Nephron progenitor cell (in vitro differentiated cells): ENCODE measurements around the gene IL22RA1.

Experiments
- DNase-seq: peaks from one replicate; pipeline ENCODE4 v3.0.0; 2021
- H3K27ac Mint-ChIP-seq: 2 replicates; pipeline ENCODE4 v1.8.0; 2021; ENCODE audit warnings: mild to moderate bottlenecking, moderate library complexity, mixed read lengths
- H3K27me3 Mint-ChIP-seq: 2 replicates; pipeline ENCODE4 v1.8.0; 2021; ENCODE audit warnings: mild to moderate bottlenecking, low read depth, mixed read lengths; ENCODE audit not compliant: poor library complexity
- H3K36me3 Mint-ChIP-seq: 2 replicates; pipeline ENCODE4 v1.8.0; 2021; ENCODE audit warnings: low read depth, mixed read lengths
- H3K4me1 Mint-ChIP-seq: 2 replicates; pipeline ENCODE4 v1.8.0; 2021; ENCODE audit warnings: mixed read lengths
- H3K4me3 Mint-ChIP-seq: 2 replicates; pipeline ENCODE4 v1.8.0; 2021; ENCODE audit warnings: mild to moderate bottlenecking, moderate library complexity, mixed read lengths
- H3K9me3 Mint-ChIP-seq: 2 replicates; pipeline ENCODE4 v1.8.0; 2021; ENCODE audit warnings: mild to moderate bottlenecking, moderate library complexity, mixed read lengths
- TF ChIP-seq, protein P1 (sequence below): fragments of 200-600 bp; sonication (generic); IDR thresholded peaks from 2 replicates; pipeline ENCODE4 v1.5.0; 2021; ENCODE audit warnings: antibody characterized with exemption

The IL22RA1 gene

DNA sequence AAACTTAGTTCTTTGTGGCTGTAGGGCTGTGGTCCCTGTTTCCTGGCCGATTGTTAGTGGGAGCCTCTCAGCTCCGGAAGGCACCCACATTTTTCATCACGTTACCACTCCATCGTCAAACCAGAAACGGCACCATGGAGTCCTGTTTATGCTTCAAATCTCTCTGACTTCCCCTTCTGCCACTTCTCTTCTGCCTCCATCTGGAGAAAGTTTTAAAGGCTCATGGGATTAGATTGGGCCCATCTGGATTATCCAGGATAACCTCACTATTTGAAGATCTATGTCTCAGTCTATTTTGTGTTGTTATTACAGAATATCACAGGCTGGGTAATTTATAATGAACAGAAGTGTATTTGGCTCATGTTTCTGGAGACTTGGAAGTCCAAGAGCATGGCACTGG lies 19.3 kb upstream of the IL22RA1 start:
- DNase-seq: no peak
- H3K36me3 Mint-ChIP-seq: peaks cover 20% of the 10 kb centered on the region
- H3K4me3 Mint-ChIP-seq: no peak overlapping the region
- TF ChIP-seq, protein P1, sequence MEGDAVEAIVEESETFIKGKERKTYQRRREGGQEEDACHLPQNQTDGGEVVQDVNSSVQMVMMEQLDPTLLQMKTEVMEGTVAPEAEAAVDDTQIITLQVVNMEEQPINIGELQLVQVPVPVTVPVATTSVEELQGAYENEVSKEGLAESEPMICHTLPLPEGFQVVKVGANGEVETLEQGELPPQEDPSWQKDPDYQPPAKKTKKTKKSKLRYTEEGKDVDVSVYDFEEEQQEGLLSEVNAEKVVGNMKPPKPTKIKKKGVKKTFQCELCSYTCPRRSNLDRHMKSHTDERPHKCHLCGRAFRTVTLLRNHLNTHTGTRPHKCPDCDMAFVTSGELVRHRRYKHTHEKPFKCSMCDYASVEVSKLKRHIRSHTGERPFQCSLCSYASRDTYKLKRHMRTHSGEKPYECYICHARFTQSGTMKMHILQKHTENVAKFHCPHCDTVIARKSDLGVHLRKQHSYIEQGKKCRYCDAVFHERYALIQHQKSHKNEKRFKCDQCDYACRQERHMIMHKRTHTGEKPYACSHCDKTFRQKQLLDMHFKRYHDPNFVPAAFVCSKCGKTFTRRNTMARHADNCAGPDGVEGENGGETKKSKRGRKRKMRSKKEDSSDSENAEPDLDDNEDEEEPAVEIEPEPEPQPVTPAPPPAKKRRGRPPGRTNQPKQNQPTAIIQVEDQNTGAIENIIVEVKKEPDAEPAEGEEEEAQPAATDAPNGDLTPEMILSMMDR: no peak
- no peak overlapping the region for H3K27ac Mint-ChIP-seq
- H3K9me3 Mint-ChIP-seq: no peaks in the 10 kb centered on the region
- H3K27me3 Mint-ChIP-seq: peaks cover 8% of the 10 kb centered on the region
- no peaks in the 10 kb centered on the region for H3K4me1 Mint-ChIP-seq

DNA sequence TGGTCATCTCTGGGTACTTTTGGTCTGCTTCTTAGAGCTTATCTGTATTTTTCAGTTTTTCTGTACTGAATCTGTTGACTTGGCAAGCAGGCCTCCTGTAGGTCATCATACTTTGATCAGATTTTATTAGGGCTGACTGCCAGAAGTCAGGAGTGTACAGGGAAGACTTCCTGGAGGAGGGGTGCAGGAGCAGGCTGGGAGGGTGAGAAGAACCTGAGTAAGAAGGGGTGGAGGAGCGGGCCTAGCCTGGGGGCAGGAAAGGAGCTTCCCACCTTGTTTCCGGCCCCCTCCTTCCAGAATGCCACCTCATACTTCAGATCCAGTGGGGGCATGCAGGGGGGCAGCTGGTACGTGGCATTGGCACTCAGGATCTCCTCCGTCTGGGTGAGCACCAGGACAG lies 18.3 kb upstream of the IL22RA1 start:
- peaks cover 19% of the 10 kb centered on the region for H3K36me3 Mint-ChIP-seq
- no peaks in the 10 kb centered on the region for H3K9me3 Mint-ChIP-seq
- H3K27me3 Mint-ChIP-seq: peaks cover 8% of the 10 kb centered on the region
- H3K4me3 Mint-ChIP-seq: no peak overlapping the region
- H3K4me1 Mint-ChIP-seq: no peaks in the 10 kb centered on the region
- no peak for DNase-seq
- TF ChIP-seq, protein P1: no peak
- H3K27ac Mint-ChIP-seq: no peak overlapping the region

DNA sequence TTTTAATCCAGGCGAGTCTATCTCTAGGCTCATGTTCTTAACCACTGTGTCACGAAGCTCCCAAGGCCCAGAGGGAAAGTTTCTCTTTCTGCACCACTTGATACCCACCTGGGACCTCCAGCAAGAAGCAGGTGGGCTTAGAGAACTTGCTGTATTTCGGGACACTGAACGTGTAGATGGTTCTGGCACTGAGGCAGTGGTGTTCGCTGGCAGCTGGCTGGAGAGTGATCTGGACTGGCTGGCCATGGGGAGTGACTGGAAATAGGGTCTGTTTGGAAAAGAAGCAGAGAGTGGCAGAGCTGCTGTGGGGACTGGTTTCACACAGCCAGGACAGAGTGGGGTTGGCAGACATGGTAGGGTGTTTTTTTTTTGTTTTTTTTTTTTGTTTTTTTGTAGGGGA lies 16.4 kb upstream of the IL22RA1 start:
- Mint-ChIP-seq H3K36me3 (peaks cover 5% of the 10 kb centered on the region), H3K4me3 (no peak overlapping the region), H3K9me3 (no peaks in the 10 kb centered on the region), H3K27ac (no peak overlapping the region), H3K27me3 (peaks cover 2% of the 10 kb centered on the region), H3K4me1 (peaks cover 7% of the 10 kb centered on the region)
- DNase-seq: no peak
- TF ChIP-seq, protein P1: no peak

DNA sequence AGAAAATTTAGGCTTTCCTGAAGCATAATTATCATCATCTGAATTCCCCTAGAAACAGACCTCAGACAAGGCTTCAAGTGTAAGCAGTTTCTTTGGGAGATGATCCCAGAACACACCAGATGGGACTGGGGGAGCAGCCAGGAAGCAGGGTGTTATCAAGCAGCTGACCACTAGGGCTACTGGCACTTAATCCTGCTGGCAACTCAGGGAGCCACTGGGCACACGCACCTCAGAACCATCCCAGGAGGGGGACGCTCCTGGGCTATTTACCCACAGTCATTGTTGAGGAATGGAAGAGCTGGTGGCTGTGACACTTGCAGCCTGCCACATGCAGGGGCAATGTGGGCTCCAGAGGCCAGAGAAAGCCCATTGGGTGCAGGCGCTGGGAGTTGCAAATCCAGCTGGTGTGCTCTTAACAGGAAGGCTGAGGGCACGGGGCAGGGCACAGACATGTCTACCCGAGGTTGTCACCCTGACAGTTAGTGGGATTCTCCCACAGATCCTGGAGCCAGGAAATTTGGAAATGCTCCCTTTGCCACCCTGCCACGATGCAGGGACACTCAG lies 15.1 kb upstream of the IL22RA1 start:
- Mint-ChIP-seq H3K9me3 (no peaks in the 10 kb centered on the region), H3K36me3 (no peaks in the 10 kb centered on the region), H3K27ac (no peak overlapping the region), H3K4me3 (no peak overlapping the region), H3K27me3 (peaks cover 2% of the 10 kb centered on the region), H3K4me1 (peaks cover 10% of the 10 kb centered on the region)
- DNase-seq: no peak
- TF ChIP-seq, protein P1: peak; percentile 17

DNA sequence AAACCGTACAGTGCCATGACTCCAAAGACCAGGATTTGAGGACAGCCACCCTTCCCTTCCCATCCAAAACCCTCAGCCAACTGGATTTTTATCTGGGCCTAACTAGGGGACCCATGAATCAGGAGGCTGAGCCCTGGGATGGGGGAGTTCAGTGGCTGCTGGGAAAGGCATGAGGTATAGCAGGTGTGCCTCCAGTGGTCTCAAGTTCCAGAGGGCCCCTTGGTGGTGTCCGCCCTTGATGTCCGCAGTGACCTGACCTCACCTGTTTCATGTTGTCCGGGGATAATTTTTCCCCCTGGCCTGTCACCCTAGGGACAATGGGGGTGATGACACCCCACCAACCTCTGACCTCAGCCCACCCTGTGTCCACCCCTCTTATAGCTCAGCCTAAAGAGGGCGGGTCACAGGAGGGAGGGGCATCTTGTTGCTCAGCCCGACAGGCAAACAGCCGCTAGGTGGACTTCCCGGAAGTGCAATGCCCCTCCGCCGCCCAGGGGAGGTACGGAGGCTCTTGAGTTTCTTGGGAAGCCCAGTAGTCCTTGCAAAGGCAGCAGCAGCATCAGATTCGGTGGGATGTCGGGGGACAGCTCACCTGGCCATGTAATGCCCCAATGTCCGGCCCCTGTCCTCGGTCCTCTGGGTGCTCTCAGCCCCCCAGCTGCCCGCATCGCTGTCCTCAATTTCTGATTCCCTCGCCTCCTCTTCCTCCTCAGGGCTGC lies 13.8 kb upstream of the IL22RA1 start:
- Mint-ChIP-seq H3K27ac (no peak overlapping the region), H3K36me3 (no peaks in the 10 kb centered on the region), H3K9me3 (no peaks in the 10 kb centered on the region), H3K4me1 (peaks cover 22% of the 10 kb centered on the region), H3K4me3 (no peak overlapping the region), H3K27me3 (no peaks in the 10 kb centered on the region)
- DNase-seq: no peak
- TF ChIP-seq, protein P1: no peak
